Peyer's patch (tissue), 4 donors: ENCODE data around the gene TPPP3.

ENCODE experiments used
- POLR2A ChIP-seq, 2 donors: fragments of 450-650 bp; IDR thresholded peaks; one replicate each; pipeline ENCODE4 v1.5.1; 2017; ENCODE audit warnings: antibody characterized with exemption in 2 of 2, mild to moderate bottlenecking in 2 of 2, moderate library complexity in 2 of 2
- TF ChIP-seq, protein P1 (sequence below), 6 experiments: fragments of 450-650 bp in 4 of 6; fragments of 200-600 bp in 2 of 6; sonication (generic) in 1 of 6; IDR thresholded peaks; one replicate each; pipeline ENCODE4 v1.5.1; 2017 to 2019; ENCODE audit warnings: antibody characterized with exemption in 6 of 6, mild to moderate bottlenecking in 3 of 6, moderate library complexity in 1 of 6

DNA sequence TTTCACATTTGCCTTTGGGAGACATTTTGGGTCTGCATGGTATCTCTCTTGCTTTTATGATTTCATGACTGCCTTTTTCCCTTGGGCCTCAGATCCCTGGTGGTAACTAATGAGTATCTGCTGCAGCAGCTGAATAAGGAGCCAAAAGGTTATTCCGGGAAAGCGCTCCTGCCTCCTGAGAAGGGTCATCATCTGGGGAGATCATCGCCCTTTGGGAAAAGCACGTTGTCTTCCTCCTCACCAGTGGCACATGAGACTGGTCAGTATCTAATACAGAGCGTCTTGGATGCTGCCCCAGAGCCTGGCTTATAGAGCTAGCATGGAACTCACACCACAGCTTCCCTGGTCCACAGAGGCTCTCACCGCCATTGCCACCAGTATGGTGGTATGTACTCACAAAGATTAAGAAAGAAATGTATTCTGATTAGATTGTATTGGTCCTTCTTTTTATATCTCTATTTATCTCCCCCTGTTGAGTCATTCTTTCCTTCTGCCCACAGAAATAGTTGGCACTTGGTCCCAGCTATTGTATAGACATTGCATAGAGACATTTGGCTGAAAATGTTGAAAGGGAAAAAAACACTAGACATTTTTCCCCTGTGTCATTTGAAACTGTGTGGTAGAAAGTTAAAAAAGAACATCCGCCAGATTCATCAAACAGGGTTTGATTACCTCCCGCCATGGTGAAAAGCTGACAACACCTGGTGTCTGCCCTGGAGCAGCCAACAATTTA lies 8.4 kb downstream of the TPPP3 start:
- TF ChIP-seq POLR2A (IDR thresholded peaks at IDR 0.05), result no peak
- TF ChIP-seq, protein P1, sequence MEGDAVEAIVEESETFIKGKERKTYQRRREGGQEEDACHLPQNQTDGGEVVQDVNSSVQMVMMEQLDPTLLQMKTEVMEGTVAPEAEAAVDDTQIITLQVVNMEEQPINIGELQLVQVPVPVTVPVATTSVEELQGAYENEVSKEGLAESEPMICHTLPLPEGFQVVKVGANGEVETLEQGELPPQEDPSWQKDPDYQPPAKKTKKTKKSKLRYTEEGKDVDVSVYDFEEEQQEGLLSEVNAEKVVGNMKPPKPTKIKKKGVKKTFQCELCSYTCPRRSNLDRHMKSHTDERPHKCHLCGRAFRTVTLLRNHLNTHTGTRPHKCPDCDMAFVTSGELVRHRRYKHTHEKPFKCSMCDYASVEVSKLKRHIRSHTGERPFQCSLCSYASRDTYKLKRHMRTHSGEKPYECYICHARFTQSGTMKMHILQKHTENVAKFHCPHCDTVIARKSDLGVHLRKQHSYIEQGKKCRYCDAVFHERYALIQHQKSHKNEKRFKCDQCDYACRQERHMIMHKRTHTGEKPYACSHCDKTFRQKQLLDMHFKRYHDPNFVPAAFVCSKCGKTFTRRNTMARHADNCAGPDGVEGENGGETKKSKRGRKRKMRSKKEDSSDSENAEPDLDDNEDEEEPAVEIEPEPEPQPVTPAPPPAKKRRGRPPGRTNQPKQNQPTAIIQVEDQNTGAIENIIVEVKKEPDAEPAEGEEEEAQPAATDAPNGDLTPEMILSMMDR (IDR thresholded peaks at IDR 0.05), result no peak
